GM23338 (cell line): ENCODE data around the gene MTHFSD. TPM values are rescaled to one million over a fixed set of nuclear protein-coding genes. Genes with fewer than 3 reads are reported as not detected.
A peak's percentile ranks its signal among the peaks of the same experiment; 100 is the strongest.

Experiments
- ATAC-seq: fragments of 200-7000 bp; cut with Tn5 transposase; 3 replicates; pipeline ENCODE4 v1.9.1; 2020
- DNase-seq: peaks from one replicate; pipeline ENCODE4 v3.0.0-alpha.2; 2015; ENCODE audit warnings: low spot score
- H2AFZ ChIP-seq: fragments of 200-600 bp; sonication (generic); 2 replicates; pipeline ENCODE4 v1.8.0; 2016; ENCODE audit warnings: antibody characterized with exemption, mild to moderate bottlenecking, moderate library complexity
- H3F3A ChIP-seq: fragments of 200-600 bp; sonication (generic); replicated peaks from 2 replicates; pipeline ENCODE4 v1.8.0; 2017; ENCODE audit warnings: antibody characterized with exemption, mixed run types, low read depth
- H3K27ac ChIP-seq: fragments of 200-600 bp; sonication (generic); 2 replicates; pipeline ENCODE4 v1.6.1; 2016; ENCODE audit warnings: low read depth
- H3K27me3 ChIP-seq: fragments of 200-600 bp; sonication (generic); 2 replicates; pipeline ENCODE4 v1.8.0; 2016; ENCODE audit warnings: mild to moderate bottlenecking, mixed run types, moderate library complexity; ENCODE audit not compliant: insufficient read depth
- H3K36me3 ChIP-seq: fragments of 200-600 bp; sonication (generic); 2 replicates; pipeline ENCODE4 v1.8.0; 2016; ENCODE audit warnings: mild to moderate bottlenecking; ENCODE audit not compliant: insufficient read depth
- H3K4me1 ChIP-seq: fragments of 200-600 bp; sonication (generic); 2 replicates; pipeline ENCODE4 v1.8.0; 2016; ENCODE audit warnings: mild to moderate bottlenecking, moderate library complexity; ENCODE audit not compliant: insufficient read depth
- H3K4me2 ChIP-seq: fragments of 200-600 bp; sonication (generic); 2 replicates; pipeline ENCODE4 v1.7.1; 2017; ENCODE audit warnings: mixed run types
- H3K4me3 ChIP-seq: fragments of 200-600 bp; sonication (generic); 2 replicates; pipeline ENCODE4 v1.6.1; 2016; ENCODE audit warnings: mixed run types
- H3K79me2 ChIP-seq: fragments of 200-600 bp; sonication (generic); replicated peaks from 2 replicates; pipeline ENCODE4 v1.8.0; 2017; ENCODE audit warnings: mild to moderate bottlenecking; ENCODE audit not compliant: insufficient read depth
- H3K9me2 ChIP-seq: fragments of 200-600 bp; sonication (generic); 2 replicates; pipeline ENCODE4 v1.8.0; 2017; ENCODE audit not compliant: insufficient read depth
- H4K20me1 ChIP-seq: fragments of 200-600 bp; sonication (generic); replicated peaks from 2 replicates; pipeline ENCODE4 v1.8.0; 2017; ENCODE audit warnings: mild to moderate bottlenecking; ENCODE audit not compliant: insufficient read depth
- H3K27ac Mint-ChIP-seq: 2 replicates; pipeline ENCODE4 v1.8.0; 2020; ENCODE audit warnings: inconsistent platforms, mild to moderate bottlenecking, moderate library complexity, mixed read lengths
- H3K27me3 Mint-ChIP-seq: 3 replicates; pipeline ENCODE4 v1.8.0; 2022; ENCODE audit warnings: low read depth, mild to moderate bottlenecking, moderate library complexity, mixed read lengths, inconsistent platforms; ENCODE audit not compliant: insufficient read depth, poor library complexity
- H3K36me3 Mint-ChIP-seq: 3 replicates; pipeline ENCODE4 v1.8.0; 2021; ENCODE audit warnings: low read depth, mild to moderate bottlenecking, inconsistent platforms, moderate library complexity, mixed read lengths
- H3K4me1 Mint-ChIP-seq: 3 replicates; pipeline ENCODE4 v1.8.0; 2020; ENCODE audit warnings: mild to moderate bottlenecking, inconsistent platforms, mixed read lengths
- H3K4me3 Mint-ChIP-seq: 3 replicates; pipeline ENCODE4 v1.8.0; 2021; ENCODE audit warnings: moderate library complexity, mild to moderate bottlenecking, inconsistent platforms, mixed read lengths
- H3K9me3 Mint-ChIP-seq: 3 replicates; pipeline ENCODE4 v1.8.0; 2020; ENCODE audit warnings: moderate library complexity, mild to moderate bottlenecking, inconsistent platforms, mixed read lengths
- CTCF ChIP-seq, 2 experiments: fragments of 200-600 bp in 1 of 2; sonication (generic) in 1 of 2; conservative IDR thresholded peaks; 2 replicates each; pipeline versions ENCODE4 v1.5.1 to v1.6.1; 2016 to 2017; ENCODE audit warnings: antibody characterized with exemption in 2 of 2, low read depth in 2 of 2, mild to moderate bottlenecking in 2 of 2, moderate library complexity in 1 of 2
- ETS1 ChIP-seq: IDR thresholded peaks from 2 replicates; pipeline ENCODE4 v1.6.1; 2016; ENCODE audit warnings: antibody characterized with exemption
- EZH2 ChIP-seq: fragments of 200-600 bp; sonication (generic); IDR thresholded peaks from one replicate; pipeline ENCODE4 v1.8.0; 2017; ENCODE audit warnings: antibody characterized with exemption, mild to moderate bottlenecking, low read depth; ENCODE audit not compliant: unreplicated experiment
- EZH2phosphoT487 ChIP-seq: fragments of 200-600 bp; sonication (generic); IDR thresholded peaks from one replicate; pipeline ENCODE4 v1.8.1; 2018; ENCODE audit warnings: antibody characterized with exemption; ENCODE audit not compliant: unreplicated experiment
- JUNB ChIP-seq: IDR thresholded peaks from one replicate; pipeline ENCODE4 v1.6.1; 2016; ENCODE audit warnings: antibody characterized with exemption; ENCODE audit not compliant: unreplicated experiment
- NANOG ChIP-seq: IDR thresholded peaks from 2 replicates; pipeline ENCODE4 v1.6.1; 2016; ENCODE audit warnings: antibody characterized with exemption, borderline replicate concordance
- POLR2AphosphoS5 ChIP-seq: IDR thresholded peaks from 2 replicates; pipeline ENCODE4 v1.6.1; 2016; ENCODE audit warnings: antibody characterized with exemption, low read depth
- REST ChIP-seq: IDR thresholded peaks from one replicate; pipeline ENCODE4 v1.6.1; 2018; ENCODE audit warnings: antibody characterized with exemption; ENCODE audit not compliant: unreplicated experiment
- STAT1 ChIP-seq: IDR thresholded peaks from one replicate; pipeline ENCODE4 v1.6.1; 2016; ENCODE audit warnings: antibody characterized with exemption; ENCODE audit not compliant: unreplicated experiment
- ZNF114 ChIP-seq: fragments of 250-450 bp; sonication (Bioruptor Pico); IDR thresholded peaks from 2 replicates; pipeline ENCODE4 v1.5.0; 2020; ENCODE audit warnings: mild to moderate bottlenecking, moderate library complexity
- ZNF331 ChIP-seq: fragments of 250-450 bp; sonication (Bioruptor Pico); IDR thresholded peaks from 2 replicates; pipeline ENCODE4 v1.5.0; 2020; ENCODE audit warnings: low read depth, mild to moderate bottlenecking, moderate library complexity
- polyA plus RNA-seq: library from polyadenylated mRNA; unstranded; fragments of >200 nt; fragmentation: Nextera tagmentation; extraction: Ambion mirVana; gene quantifications from 2 replicates; pipeline ENCODE4 v1.2.1, GENCODE V29; 2016
- total RNA-seq: library from RNA; depleted of rRNA; stranded (reverse); fragments of >200 nt; shearing (Covaris generic); gene quantifications from 2 replicates; pipeline ENCODE4 v1.2.3, GENCODE V29; 2014

MTHFSD gene
- total and polyA plus RNA-seq, 2 experiments from 2014 or later, result 7.2 to 8.1 TPM

GRCh38 chr16:86579268-86580062 is 24.4 kb upstream of the MTHFSD start:
- Mint-ChIP-seq H3K9me3 (no peaks in the 10 kb centered on the region; the same call in 2 of the 3 replicates), H3K36me3 (no peaks in the 10 kb centered on the region; the same call in 2 of the 3 replicates), H3K4me3 (peak overlapping the region; percentile 81), H3K27ac (no peak overlapping the region), H3K27me3 (peaks cover 72% of the 10 kb centered on the region), H3K4me1 (peaks cover 42% of the 10 kb centered on the region)
- TF ChIP-seq EZH2, result peak; percentile 98
- TF ChIP-seq EZH2phosphoT487, result peak; percentile 68
- TF ChIP-seq CTCF (conservative IDR thresholded peaks at IDR 0.05; ENCODE audit: low read depth in 2 of 2), result no peak
- TF ChIP-seq STAT1, result no peak
- Histone ChIP-seq H3K79me2 (no peaks in the 10 kb centered on the region), H3K9me2 (no peaks in the 10 kb centered on the region), H3K4me3 (peak overlapping the region; percentile 75), H2AFZ (peak overlapping the region; percentile 90), H3K4me1 (peaks cover 28% of the 10 kb centered on the region), H3K36me3 (no peaks in the 10 kb centered on the region), H3K4me2 (peak overlapping the region; percentile 93), H3K27me3 (peaks cover 90% of the 10 kb centered on the region), H3F3A (peaks cover 7% of the 10 kb centered on the region), H3K27ac (no peak overlapping the region), H4K20me1 (peaks cover 7% of the 10 kb centered on the region; the same call in 1 of the 2 replicates)
- ATAC-seq (peak; percentile 3; the same call in 2 of the 3 replicates), DNase-seq (peak; percentile 51)

DNA sequence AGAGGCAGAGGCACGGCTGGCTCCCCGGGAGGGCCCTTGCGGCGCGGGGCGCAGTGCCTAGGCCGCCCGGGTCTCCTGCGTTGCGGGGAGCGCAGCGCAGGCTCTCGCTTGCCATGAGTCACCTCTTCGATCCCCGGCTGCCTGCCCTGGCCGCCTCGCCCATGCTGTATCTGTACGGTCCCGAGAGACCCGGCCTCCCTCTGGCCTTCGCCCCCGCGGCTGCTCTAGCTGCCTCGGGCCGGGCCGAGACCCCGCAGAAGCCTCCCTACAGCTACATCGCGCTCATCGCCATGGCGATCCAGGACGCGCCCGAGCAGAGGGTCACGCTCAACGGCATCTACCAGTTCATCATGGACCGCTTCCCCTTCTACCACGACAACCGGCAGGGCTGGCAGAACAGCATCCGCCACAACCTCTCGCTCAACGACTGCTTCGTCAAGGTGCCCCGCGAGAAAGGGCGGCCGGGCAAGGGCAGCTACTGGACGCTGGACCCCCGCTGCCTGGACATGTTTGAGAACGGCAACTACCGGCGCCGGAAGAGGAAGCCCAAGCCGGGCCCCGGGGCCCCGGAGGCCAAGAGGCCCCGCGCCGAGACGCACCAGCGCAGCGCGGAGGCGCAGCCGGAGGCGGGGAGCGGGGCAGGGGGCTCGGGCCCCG is 23.7 kb upstream of the MTHFSD start:
- H3K36me3 ChIP-seq, result no peaks in the 10 kb centered on the region
- peaks cover 7% of the 10 kb centered on the region for H3F3A ChIP-seq
- H3K79me2 ChIP-seq, result no peaks in the 10 kb centered on the region
- TF ChIP-seq CTCF (conservative IDR thresholded peaks at IDR 0.05; ENCODE audit: low read depth in 2 of 2) (no peak), JUNB (no peak), EZH2phosphoT487 (peak; percentile 55), NANOG (no peak), ETS1 (no peak), REST (no peak), ZNF114 (CRISPR knock-in tag) (no peak), POLR2AphosphoS5 (no peak), EZH2 (peak; percentile 88), ZNF331 (CRISPR knock-in tag) (no peak)
- Mint-ChIP-seq H3K9me3 (no peaks in the 10 kb centered on the region; the same call in 2 of the 3 replicates), H3K27me3 (peaks cover 79% of the 10 kb centered on the region), H3K4me3 (peak overlapping the region; percentile 85), H3K36me3 (no peaks in the 10 kb centered on the region; the same call in 2 of the 3 replicates), H3K4me1 (peaks cover 48% of the 10 kb centered on the region), H3K27ac (no peak overlapping the region)
- peak overlapping the region; percentile 90; the same call in 1 of the 2 replicates for H2AFZ ChIP-seq
- no peak overlapping the region for H3K27ac ChIP-seq
- H3K4me1 ChIP-seq, result peaks cover 35% of the 10 kb centered on the region
- peaks cover 97% of the 10 kb centered on the region for H3K27me3 ChIP-seq
- peak; percentile 55 for DNase-seq
- peak overlapping the region; percentile 93 for H3K4me2 ChIP-seq
- H4K20me1 ChIP-seq, result peaks cover 14% of the 10 kb centered on the region; the same call in 1 of the 2 replicates
- H3K4me3 ChIP-seq, result peak overlapping the region; percentile 75
- no peaks in the 10 kb centered on the region for H3K9me2 ChIP-seq
- ATAC-seq, result peak; percentile 17
